Measurements from ENCODE around the gene RNGTT. TPM values are rescaled to one million over a fixed set of nuclear protein-coding genes. Genes with fewer than 3 reads are reported as not detected.
A peak's percentile ranks its signal among the peaks of the same experiment; 100 is the strongest.
"Not testable (repeated sequence)": the region's sequence is repeated elsewhere in the genome, so short reads cannot be mapped to it uniquely, and the experiment has no call there.

RNGTT gene
- total RNA-seq, 1 donor from 2014 or later, result 24.2 TPM

DNA sequence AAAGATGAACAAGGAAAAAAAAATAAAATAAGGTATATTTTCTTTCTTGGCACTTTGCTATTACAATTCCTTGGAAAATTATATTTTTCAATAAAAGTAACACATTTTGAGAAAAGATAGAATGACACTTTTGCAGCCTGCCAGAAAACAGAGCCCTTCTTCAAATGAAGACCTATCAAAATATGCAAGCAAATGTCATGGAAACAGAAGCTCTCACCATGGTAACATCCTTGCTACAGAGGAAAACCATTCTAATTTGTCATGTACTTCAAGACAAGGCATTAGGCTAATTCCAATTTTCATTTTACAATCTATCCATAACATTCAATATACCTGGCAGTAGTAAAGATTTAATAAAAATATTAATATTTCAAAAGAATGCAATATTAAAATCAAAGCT is 177.9 kb downstream of the RNGTT start:
- H3K9me3 Mint-ChIP-seq, result no peaks in the 10 kb centered on the region
- H3K4me1 Mint-ChIP-seq (ENCODE audit: low read depth), result peaks cover 1% of the 10 kb centered on the region
- DNase-seq (ENCODE audit: low spot score), result no peak
- no peak overlapping the region for H3K27ac Mint-ChIP-seq
- no peaks in the 10 kb centered on the region for H3K36me3 Mint-ChIP-seq (ENCODE audit: low read depth)
- no peaks in the 10 kb centered on the region for H3K27me3 Mint-ChIP-seq (ENCODE audit: low read depth)
- H3K4me3 Mint-ChIP-seq (ENCODE audit: low read depth), result no peak overlapping the region
- intact Hi-C loops (cut with micrococcal nuclease), result loop anchor here (5.0 kb wide), 1 partner anchor 87 kb away; no protein-coding TSS in a partner anchor

DNA sequence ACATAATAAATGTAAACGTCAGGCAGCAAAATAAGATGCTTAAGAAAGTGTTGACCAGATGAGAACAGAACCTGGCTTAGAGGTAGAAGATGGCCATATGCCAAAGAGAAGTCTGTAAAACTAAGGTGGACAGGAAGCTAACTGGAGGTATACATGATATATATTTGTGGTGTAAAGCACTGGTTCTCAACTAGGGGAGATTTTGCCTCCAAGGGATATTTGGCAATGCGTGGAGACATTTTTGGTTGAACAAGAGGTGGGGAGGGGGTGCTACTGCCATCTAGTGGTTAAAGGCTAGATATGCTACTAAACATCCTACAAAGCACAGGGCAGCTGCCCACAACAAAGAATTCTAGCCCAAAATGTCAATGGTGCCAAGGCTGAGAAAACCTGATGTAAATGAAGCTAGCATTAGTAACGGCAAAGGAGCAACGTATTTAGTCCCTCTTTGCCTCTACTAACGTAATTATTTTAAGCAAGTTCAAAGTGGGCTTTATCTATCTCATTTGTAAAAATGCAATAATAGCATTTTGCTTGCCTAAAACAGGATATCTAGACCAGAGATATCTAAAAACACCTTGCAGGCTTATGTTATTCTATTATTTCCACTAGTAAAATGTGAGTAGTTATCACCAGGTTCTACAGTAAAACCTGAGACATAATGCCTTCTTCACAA is 182.6 kb downstream of the RNGTT start:
- DNase-seq (ENCODE audit: low spot score), result peak; percentile 20
- no peak overlapping the region for H3K27ac Mint-ChIP-seq
- peaks cover 1% of the 10 kb centered on the region for H3K4me1 Mint-ChIP-seq (ENCODE audit: low read depth)
- intact Hi-C loops (cut with micrococcal nuclease), result loop anchor here (5.0 kb wide), 2 partner anchors 854 to 949 kb away; no protein-coding TSS in a partner anchor
- peaks cover 20% of the 10 kb centered on the region for H3K36me3 Mint-ChIP-seq (ENCODE audit: low read depth)
- H3K9me3 Mint-ChIP-seq, result peaks cover 15% of the 10 kb centered on the region
- H3K4me3 Mint-ChIP-seq (ENCODE audit: low read depth), result no peak overlapping the region
- no peaks in the 10 kb centered on the region for H3K27me3 Mint-ChIP-seq (ENCODE audit: low read depth)

DNA sequence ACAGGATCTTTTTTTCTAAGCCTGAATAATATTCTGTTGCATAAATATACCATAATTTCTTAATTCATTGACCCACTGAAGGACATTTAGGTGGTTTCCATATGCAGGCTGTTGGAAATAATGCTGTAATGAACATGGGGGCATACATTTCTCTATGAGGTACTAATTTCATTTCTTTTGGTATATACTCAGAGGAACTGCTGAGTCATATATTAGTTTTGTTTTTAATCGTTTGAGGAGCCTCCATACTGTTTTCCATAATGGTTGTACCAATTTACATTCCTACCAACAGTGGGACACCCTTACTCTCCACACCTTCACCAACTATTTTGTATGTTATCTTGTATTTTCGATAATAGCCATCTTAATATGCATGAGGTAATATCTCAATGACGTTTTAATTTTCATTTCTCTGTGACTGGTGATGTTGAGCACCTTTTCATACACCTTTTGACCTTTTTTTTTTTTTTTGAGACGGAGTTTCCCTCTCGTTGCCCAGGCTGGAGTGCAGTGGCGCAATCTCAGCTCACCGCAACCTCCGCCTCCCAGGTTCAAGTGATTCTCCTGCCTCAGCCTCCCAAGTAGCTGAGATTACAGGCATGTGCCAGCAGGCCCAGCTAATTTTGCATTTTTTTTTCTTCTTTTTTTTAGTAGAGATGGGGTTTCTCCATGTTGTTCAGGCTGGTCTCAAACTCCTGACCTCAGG is 187.4 kb downstream of the RNGTT start:
- intact Hi-C loops (cut with micrococcal nuclease), result no loop called here
- H3K9me3 Mint-ChIP-seq, result peaks cover 15% of the 10 kb centered on the region
- H3K4me3 Mint-ChIP-seq (ENCODE audit: low read depth), result no peak overlapping the region
- peaks cover 4% of the 10 kb centered on the region for H3K4me1 Mint-ChIP-seq (ENCODE audit: low read depth)
- no peak for DNase-seq (ENCODE audit: low spot score)
- no peaks in the 10 kb centered on the region for H3K27me3 Mint-ChIP-seq (ENCODE audit: low read depth)
- H3K36me3 Mint-ChIP-seq (ENCODE audit: low read depth), result peaks cover 27% of the 10 kb centered on the region
- H3K27ac Mint-ChIP-seq, result no peak overlapping the region

DNA sequence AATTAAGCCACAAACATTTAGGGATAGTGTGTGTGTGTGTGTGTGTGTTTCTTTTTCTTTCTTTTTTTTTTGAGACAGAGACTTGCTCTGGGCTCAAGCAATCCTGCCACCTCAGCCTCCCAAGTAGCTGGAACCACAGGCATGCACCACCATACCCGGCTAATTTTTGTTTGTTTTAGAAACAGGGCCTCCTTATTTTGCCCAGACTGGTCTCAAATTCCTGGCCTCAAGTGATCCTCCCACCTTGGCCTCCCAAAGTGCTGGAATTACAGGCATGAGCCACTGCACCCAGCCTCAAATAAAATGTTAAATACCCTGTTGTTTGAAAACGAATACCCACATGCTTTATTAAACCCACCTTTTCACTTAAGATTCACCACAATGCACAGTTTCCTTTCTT is 195.3 kb downstream of the RNGTT start:
- H3K4me1 Mint-ChIP-seq (ENCODE audit: low read depth); H3K27ac Mint-ChIP-seq; intact Hi-C loops (cut with micrococcal nuclease); H3K27me3 Mint-ChIP-seq (ENCODE audit: low read depth); DNase-seq (ENCODE audit: low spot score); H3K4me3 Mint-ChIP-seq (ENCODE audit: low read depth); H3K9me3 Mint-ChIP-seq: not testable (repeated sequence)
- H3K36me3 Mint-ChIP-seq (ENCODE audit: low read depth), result peaks cover 13% of the 10 kb centered on the region

DNA sequence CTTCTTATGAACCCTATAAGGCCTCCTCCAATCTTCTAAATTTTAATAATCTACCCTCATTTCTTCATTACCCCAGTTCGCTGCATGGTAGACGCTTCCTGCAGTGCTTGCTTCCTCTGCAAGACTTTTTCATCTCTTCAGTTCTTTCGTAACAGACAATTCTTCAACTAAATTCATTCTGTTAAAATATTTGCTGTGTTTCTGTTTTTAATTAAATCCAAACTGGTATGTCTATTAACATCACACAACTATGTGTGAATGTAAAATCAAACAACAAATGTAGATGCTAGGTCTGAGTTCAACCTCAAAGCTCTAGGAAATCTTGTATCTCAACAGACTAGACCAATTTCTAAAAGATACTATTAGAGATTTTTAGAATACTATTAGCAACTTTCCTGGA is 199.3 kb downstream of the RNGTT start:
- peaks cover 13% of the 10 kb centered on the region for H3K36me3 Mint-ChIP-seq (ENCODE audit: low read depth)
- no peak overlapping the region for H3K4me3 Mint-ChIP-seq (ENCODE audit: low read depth)
- intact Hi-C loops (cut with micrococcal nuclease), result no loop called here
- H3K9me3 Mint-ChIP-seq, result no peaks in the 10 kb centered on the region
- no peak for DNase-seq (ENCODE audit: low spot score)
- no peak overlapping the region for H3K27ac Mint-ChIP-seq
- peaks cover 4% of the 10 kb centered on the region for H3K4me1 Mint-ChIP-seq (ENCODE audit: low read depth)
- H3K27me3 Mint-ChIP-seq (ENCODE audit: low read depth), result no peaks in the 10 kb centered on the region

DNA sequence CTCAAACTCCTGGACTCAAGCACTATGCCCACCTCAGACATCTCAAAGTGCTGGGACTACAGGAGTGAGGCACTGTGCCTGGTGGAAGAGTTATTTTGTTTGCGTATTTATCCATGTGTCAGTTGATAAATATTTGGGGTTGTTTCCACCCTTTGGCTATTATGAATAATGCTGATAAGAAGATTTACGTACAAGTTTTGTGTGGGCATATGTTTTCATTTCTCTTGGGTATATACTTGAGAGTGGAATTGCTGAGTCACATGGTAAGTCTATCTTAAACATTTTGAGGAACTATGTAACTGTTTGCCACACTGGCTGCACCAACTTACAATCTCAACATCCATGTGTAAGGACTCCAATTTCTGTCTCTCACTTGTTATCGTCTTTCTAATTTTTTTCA is 200.3 kb downstream of the RNGTT start:
- Mint-ChIP-seq H3K4me3 (ENCODE audit: low read depth) (no peak overlapping the region), H3K4me1 (ENCODE audit: low read depth) (peaks cover 4% of the 10 kb centered on the region), H3K9me3 (no peaks in the 10 kb centered on the region), H3K36me3 (ENCODE audit: low read depth) (peaks cover 13% of the 10 kb centered on the region), H3K27ac (no peak overlapping the region), H3K27me3 (ENCODE audit: low read depth) (no peaks in the 10 kb centered on the region)
- no peak for DNase-seq (ENCODE audit: low spot score)
- intact Hi-C loops (cut with micrococcal nuclease), result no loop called here

DNA sequence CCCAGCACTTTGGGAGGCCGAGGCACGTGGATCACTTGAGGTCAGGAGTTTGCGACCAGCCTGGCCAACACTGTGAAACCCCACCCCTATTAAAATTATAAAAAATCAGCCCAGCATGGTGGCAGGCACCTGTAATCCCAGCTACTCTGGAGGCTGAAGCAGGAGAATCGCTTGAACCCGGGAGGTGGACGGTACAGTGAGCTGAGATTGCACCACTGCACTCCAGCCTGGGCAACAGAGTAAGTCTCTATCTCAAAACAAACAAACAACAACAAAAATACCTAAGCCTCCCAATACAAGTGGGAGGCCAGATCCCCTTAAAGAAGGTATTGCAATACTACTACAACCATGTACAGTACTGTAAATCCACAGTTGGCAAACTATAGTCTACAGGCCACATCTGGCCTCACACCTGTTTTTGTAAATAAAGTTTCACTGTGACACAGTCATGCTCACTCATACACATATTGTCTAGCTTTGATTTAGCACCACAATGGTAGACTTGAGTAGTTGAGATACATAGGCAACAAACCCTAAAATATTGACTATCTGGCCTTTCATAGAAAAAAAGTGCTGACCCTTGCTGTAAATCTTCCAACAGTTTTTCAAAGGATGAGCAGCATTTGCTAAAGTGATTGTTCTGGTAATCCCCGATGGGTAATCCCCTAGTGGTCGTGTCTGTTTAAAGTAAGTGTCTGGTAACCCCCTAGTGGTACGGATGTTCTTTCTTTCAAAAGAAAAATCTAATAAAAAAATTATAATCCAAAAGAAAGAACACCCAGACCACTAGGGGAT is 202.0 kb downstream of the RNGTT start:
- no peaks in the 10 kb centered on the region for H3K27me3 Mint-ChIP-seq (ENCODE audit: low read depth)
- H3K27ac Mint-ChIP-seq, result no peak overlapping the region
- H3K9me3 Mint-ChIP-seq, result no peaks in the 10 kb centered on the region
- no peak overlapping the region for H3K4me3 Mint-ChIP-seq (ENCODE audit: low read depth)
- H3K36me3 Mint-ChIP-seq (ENCODE audit: low read depth), result peaks cover 8% of the 10 kb centered on the region
- intact Hi-C loops (cut with micrococcal nuclease), result no loop called here
- H3K4me1 Mint-ChIP-seq (ENCODE audit: low read depth), result peaks cover 4% of the 10 kb centered on the region
- no peak for DNase-seq (ENCODE audit: low spot score)

DNA sequence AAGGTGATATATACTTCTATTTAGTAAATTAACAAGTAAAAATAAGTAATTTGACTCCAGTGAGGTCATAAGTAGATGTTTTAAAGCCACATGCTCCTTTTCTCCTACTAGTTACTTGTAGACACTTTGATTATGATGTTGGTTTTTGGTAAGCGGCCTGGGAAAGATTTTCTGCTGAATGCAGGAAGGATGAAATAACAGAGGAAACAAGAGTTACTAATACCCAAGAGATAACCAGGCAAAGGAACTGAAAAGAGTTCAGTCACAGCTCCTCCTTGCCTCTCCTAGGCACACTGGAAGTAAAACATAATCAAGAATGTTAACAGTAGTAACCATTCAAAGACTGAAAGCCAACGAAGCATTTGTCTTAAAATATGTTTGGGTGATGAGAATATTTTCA is 203.3 kb downstream of the RNGTT start:
- peaks cover 2% of the 10 kb centered on the region for H3K4me1 Mint-ChIP-seq (ENCODE audit: low read depth)
- H3K27ac Mint-ChIP-seq, result no peak overlapping the region

DNA sequence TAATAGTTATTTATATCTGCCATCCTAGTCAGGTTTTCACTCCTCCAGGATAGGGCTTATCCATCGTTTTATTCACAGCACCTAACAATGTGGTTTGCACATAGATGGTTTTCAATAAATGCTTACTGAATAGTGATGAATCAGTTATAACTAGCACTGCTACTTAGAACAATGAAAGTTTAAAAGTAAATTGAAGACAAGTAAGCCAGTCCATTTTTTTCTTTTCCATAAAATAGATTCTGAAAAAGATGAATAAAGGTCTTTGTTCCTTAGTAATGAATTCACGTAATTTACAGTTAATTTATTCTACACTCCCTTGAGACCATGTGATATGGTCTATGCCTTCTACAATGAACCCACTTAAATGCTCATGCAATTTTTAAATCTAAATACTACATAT is 212.5 kb downstream of the RNGTT start:
- no peak overlapping the region for H3K27ac Mint-ChIP-seq
- H3K4me3 Mint-ChIP-seq (ENCODE audit: low read depth), result no peak overlapping the region
- H3K36me3 Mint-ChIP-seq (ENCODE audit: low read depth), result peaks cover 10% of the 10 kb centered on the region
- DNase-seq (ENCODE audit: low spot score), result no peak
- H3K9me3 Mint-ChIP-seq, result peaks cover 8% of the 10 kb centered on the region
- intact Hi-C loops (cut with micrococcal nuclease), result no loop called here
- no peaks in the 10 kb centered on the region for H3K27me3 Mint-ChIP-seq (ENCODE audit: low read depth)
- H3K4me1 Mint-ChIP-seq (ENCODE audit: low read depth), result no peaks in the 10 kb centered on the region

More for the DNA sequence above, 203.3 kb downstream of the RNGTT start:
- Mint-ChIP-seq H3K27me3 (ENCODE audit: low read depth) (no peaks in the 10 kb centered on the region), H3K9me3 (peaks cover 5% of the 10 kb centered on the region), H3K36me3 (ENCODE audit: low read depth) (peaks cover 11% of the 10 kb centered on the region), H3K4me3 (ENCODE audit: low read depth) (no peak overlapping the region)
- intact Hi-C loops (cut with micrococcal nuclease), result no loop called here
- DNase-seq (ENCODE audit: low spot score), result no peak

DNA sequence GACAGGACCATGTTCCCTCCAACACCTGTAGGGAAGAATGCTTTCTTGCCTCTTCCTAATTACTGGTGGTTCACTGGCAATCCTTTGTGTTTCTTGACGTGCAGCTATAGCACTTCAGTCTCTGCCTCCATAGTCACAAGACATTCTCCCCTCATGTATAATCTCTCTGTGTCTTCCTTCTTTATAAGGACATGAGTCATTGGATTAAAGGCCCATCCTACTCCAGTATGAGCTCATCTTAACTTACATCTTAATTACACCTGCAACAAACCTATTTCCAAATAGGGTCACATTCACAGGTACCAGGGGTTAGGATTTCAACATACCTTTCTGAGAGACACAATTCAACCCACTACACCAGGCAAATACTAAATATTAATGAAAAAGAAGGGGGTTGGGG is 213.6 kb downstream of the RNGTT start:
- no peak overlapping the region for H3K4me3 Mint-ChIP-seq (ENCODE audit: low read depth)
- H3K9me3 Mint-ChIP-seq, result peaks cover under 1% of the 10 kb centered on the region
- H3K27me3 Mint-ChIP-seq (ENCODE audit: low read depth), result no peaks in the 10 kb centered on the region
- peaks cover 5% of the 10 kb centered on the region for H3K36me3 Mint-ChIP-seq (ENCODE audit: low read depth)
- no peak for DNase-seq (ENCODE audit: low spot score)
- no peak overlapping the region for H3K27ac Mint-ChIP-seq
- no peaks in the 10 kb centered on the region for H3K4me1 Mint-ChIP-seq (ENCODE audit: low read depth)
- intact Hi-C loops (cut with micrococcal nuclease), result no loop called here

DNA sequence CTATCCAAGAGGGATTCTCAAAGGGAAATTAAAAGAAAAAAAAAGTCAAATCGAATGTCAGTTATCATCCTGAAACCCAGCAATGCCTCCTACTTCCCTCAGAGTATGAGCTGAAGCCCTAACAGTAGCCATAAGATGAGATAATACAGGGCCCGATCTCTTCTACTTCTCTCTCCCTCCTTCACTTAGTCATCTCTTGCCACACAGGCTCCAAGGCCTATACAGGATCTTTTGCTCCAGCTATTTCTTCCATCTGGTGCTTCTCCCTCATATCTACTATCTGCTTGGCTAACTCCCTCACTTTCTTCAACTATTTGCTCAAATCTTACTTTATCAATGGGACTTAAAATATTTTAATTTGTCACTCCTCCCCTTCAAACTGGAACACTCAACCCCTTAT is 215.3 kb downstream of the RNGTT start:
- Mint-ChIP-seq H3K4me1 (ENCODE audit: low read depth) (no peaks in the 10 kb centered on the region), H3K36me3 (ENCODE audit: low read depth) (peaks cover 3% of the 10 kb centered on the region), H3K27ac (no peak overlapping the region), H3K27me3 (ENCODE audit: low read depth) (no peaks in the 10 kb centered on the region), H3K4me3 (ENCODE audit: low read depth) (no peak overlapping the region), H3K9me3 (no peaks in the 10 kb centered on the region)
- intact Hi-C loops (cut with micrococcal nuclease), result no loop called here
- DNase-seq (ENCODE audit: low spot score), result no peak

DNA sequence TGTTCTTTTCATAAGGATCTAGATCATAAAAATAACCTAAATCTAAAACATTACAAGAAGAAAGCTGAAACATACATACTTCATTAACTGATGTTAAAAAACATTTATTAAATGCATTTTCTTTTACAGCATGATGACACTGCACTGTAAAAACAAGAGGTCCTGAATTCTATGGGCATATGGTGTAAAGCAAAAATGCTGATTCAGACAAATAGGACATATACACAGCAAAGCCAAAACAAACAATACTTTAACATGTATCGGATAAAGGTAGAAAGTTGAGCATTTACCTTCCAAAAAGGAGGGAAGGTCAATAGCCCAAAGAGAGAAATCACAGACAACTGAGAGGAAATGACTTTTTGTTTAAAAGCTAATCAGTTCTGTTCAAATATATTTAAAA is 221.5 kb downstream of the RNGTT start:
- Mint-ChIP-seq H3K27ac (no peak overlapping the region), H3K27me3 (ENCODE audit: low read depth) (no peaks in the 10 kb centered on the region), H3K36me3 (ENCODE audit: low read depth) (peaks cover 20% of the 10 kb centered on the region), H3K4me3 (ENCODE audit: low read depth) (no peak overlapping the region), H3K4me1 (ENCODE audit: low read depth) (no peaks in the 10 kb centered on the region), H3K9me3 (peaks cover 4% of the 10 kb centered on the region)
- intact Hi-C loops (cut with micrococcal nuclease), result no loop called here
- no peak for DNase-seq (ENCODE audit: low spot score)

DNA sequence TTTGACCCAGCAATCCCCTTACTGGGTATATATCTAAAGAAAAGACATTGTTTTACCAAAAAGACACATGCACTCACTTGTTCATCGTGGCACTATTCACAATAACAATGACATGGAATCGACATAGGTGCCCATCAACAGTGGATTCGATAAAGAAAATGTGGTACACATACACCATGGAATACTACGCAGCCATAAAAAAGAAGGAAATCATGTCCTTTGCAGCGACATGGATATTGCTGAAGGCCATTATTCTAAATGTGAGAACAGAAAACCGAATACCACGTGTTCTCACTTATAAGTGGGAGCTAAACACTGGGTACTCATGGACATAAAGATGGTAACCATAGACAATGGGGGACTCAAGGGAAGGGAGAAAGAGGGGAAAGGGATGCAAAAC is 222.3 kb downstream of the RNGTT start:
- H3K27me3 Mint-ChIP-seq (ENCODE audit: low read depth), result no peaks in the 10 kb centered on the region
- DNase-seq (ENCODE audit: low spot score), result no peak
- H3K27ac Mint-ChIP-seq, result no peak overlapping the region
- H3K36me3 Mint-ChIP-seq (ENCODE audit: low read depth), result peaks cover 20% of the 10 kb centered on the region
- H3K4me1 Mint-ChIP-seq (ENCODE audit: low read depth), result no peaks in the 10 kb centered on the region
- H3K4me3 Mint-ChIP-seq (ENCODE audit: low read depth), result no peak overlapping the region
- peaks cover 4% of the 10 kb centered on the region for H3K9me3 Mint-ChIP-seq
- intact Hi-C loops (cut with micrococcal nuclease), result no loop called here
